ENCODE measurements around the gene LYST.

DNA sequence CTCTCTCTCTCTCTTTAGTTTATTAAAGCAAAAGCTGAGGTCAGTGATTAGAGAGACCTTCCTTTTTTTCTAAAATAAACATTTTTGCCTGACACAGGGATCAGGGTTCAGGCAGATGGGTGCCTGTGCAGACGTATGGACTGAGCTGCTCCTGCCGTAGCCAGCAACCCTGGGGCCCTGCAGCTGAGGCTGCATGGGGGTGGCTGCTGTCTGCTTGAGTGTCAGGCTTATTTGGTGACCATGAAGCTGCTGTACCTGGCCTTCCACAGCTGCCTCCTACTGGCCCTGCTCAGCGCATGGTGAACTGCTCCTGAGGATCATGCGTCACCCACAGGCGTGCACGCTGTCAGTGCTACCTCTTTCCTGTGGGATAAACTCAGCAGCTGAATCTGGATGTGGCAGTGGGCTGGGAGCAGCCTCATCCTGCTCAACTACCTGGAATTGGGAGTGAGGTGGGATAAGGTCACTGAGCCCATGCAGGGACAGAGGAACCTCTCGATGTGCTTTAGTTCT lies 252.2 kb downstream of the LYST start:
- TF ChIP-seq, protein P1, sequence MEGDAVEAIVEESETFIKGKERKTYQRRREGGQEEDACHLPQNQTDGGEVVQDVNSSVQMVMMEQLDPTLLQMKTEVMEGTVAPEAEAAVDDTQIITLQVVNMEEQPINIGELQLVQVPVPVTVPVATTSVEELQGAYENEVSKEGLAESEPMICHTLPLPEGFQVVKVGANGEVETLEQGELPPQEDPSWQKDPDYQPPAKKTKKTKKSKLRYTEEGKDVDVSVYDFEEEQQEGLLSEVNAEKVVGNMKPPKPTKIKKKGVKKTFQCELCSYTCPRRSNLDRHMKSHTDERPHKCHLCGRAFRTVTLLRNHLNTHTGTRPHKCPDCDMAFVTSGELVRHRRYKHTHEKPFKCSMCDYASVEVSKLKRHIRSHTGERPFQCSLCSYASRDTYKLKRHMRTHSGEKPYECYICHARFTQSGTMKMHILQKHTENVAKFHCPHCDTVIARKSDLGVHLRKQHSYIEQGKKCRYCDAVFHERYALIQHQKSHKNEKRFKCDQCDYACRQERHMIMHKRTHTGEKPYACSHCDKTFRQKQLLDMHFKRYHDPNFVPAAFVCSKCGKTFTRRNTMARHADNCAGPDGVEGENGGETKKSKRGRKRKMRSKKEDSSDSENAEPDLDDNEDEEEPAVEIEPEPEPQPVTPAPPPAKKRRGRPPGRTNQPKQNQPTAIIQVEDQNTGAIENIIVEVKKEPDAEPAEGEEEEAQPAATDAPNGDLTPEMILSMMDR (conservative IDR thresholded peaks at IDR 0.05; ENCODE audit: low read length) = no peak
- no peak for TF ChIP-seq EZH2phosphoT487 (IDR thresholded peaks at IDR 0.05; ENCODE audit: borderline replicate concordance, low read depth, low read length)

Data from OCI-LY7 (cell line).